DOHH2 (cell line): Measurements from ENCODE around the gene IL4.

Experiments used
- H3F3A ChIP-seq: fragments of 200-600 bp; sonication (generic), shearing (Covaris generic); 2 replicates; pipeline ENCODE4 v1.6.0; 2016; ENCODE audit warnings: antibody characterized with exemption, mild to moderate bottlenecking; ENCODE audit not compliant: control insufficient read depth, insufficient read depth
- H3K27ac ChIP-seq: fragments of 200-600 bp; sonication (generic); 2 replicates; pipeline ENCODE4 v1.5.1; 2014; ENCODE audit warnings: low read depth, mild to moderate bottlenecking, low read length, moderate library complexity
- H3K27me3 ChIP-seq: fragments of 200-600 bp; sonication (generic); 2 replicates; pipeline ENCODE4 v1.6.1; 2014; ENCODE audit warnings: mild to moderate bottlenecking, low read length, mixed read lengths; ENCODE audit not compliant: control insufficient read depth
- H3K36me3 ChIP-seq: fragments of 200-600 bp; sonication (generic); 2 replicates; pipeline ENCODE4 v1.6.1; 2014; ENCODE audit warnings: mild to moderate bottlenecking, low read length, moderate library complexity, mixed read lengths; ENCODE audit not compliant: control insufficient read depth
- H3K4me1 ChIP-seq: fragments of 200-600 bp; sonication (generic); 2 replicates; pipeline ENCODE4 v1.6.1; 2014; ENCODE audit warnings: mild to moderate bottlenecking, low read length, mixed read lengths; ENCODE audit not compliant: control insufficient read depth
- H3K4me2 ChIP-seq: fragments of 200-600 bp; sonication (generic); 2 replicates; pipeline ENCODE4 v1.6.0; 2014; ENCODE audit warnings: mild to moderate bottlenecking, low read length, moderate library complexity
- H3K4me3 ChIP-seq: fragments of 200-600 bp; sonication (generic); 2 replicates; pipeline ENCODE4 v1.5.1; 2014; ENCODE audit warnings: mild to moderate bottlenecking, low read length, mixed read lengths
- H3K79me2 ChIP-seq: fragments of 200-600 bp; sonication (generic); 2 replicates; pipeline ENCODE4 v1.6.1; 2014; ENCODE audit warnings: mild to moderate bottlenecking, low read length, mixed read lengths; ENCODE audit not compliant: control insufficient read depth
- H3K9me2 ChIP-seq: fragments of 200-600 bp; sonication (generic); replicated peaks from 2 replicates; pipeline ENCODE4 v1.6.1; 2014; ENCODE audit warnings: mild to moderate bottlenecking, low read length, mixed read lengths; ENCODE audit not compliant: control insufficient read depth
- H3K9me3 ChIP-seq: fragments of 200-600 bp; sonication (generic); 2 replicates; pipeline ENCODE4 v1.6.1; 2014; ENCODE audit warnings: antibody characterized with exemption, low read length, mixed read lengths; ENCODE audit not compliant: control insufficient read depth, insufficient read depth
- H4K20me1 ChIP-seq: fragments of 200-600 bp; sonication (generic); 2 replicates; pipeline ENCODE4 v1.6.0; 2014; ENCODE audit warnings: low read depth, mild to moderate bottlenecking, antibody characterized with exemption, low read length, moderate library complexity; ENCODE audit not compliant: control insufficient read depth, insufficient read depth
- CTCF ChIP-seq: fragments of 200-600 bp; sonication (generic); IDR thresholded peaks from one replicate; pipeline ENCODE4 v1.5.1; 2014; ENCODE audit warnings: antibody characterized with exemption, mild to moderate bottlenecking, low read depth, low read length; ENCODE audit not compliant: poor library complexity, severe bottlenecking
- EZH2phosphoT487 ChIP-seq: fragments of 200-600 bp; sonication (generic); IDR thresholded peaks from 2 replicates; pipeline ENCODE4 v1.6.1; 2017; ENCODE audit warnings: borderline replicate concordance, mild to moderate bottlenecking, antibody characterized with exemption, low read length, moderate library complexity, mixed read lengths

IL4 gene

DNA sequence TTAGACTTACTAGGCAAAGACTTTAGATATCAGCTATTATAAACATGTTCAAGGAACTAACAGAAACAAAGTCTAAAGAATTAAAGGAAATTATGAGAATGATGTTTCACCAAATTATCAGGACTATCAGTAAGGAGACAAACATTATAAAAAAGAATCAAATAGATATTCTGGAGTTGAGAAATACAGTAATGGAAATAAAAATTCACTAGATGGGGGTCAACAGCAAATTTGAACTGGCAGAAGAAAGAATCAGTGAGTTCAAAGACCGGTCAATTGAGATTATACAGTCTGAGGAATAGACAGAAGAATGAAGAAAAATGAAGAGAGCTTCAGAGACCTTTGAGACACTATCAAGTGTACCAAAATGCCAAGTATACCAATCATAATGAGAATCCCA is 25.4 kb upstream of the IL4 start:
- H3K4me3 ChIP-seq: no peak overlapping the region
- no peaks in the 10 kb centered on the region for H3K9me3 ChIP-seq
- no peaks in the 10 kb centered on the region for H3K9me2 ChIP-seq
- H3K4me1 ChIP-seq: no peaks in the 10 kb centered on the region
- no peak overlapping the region for H3K4me2 ChIP-seq
- 0 out of 2 replicates have a peak, but pooled peaks cover 2% of the 10 kb centered on the region for H3K27me3 ChIP-seq
- no peaks in the 10 kb centered on the region for H4K20me1 ChIP-seq
- peaks cover under 1% of the 10 kb centered on the region for H3K36me3 ChIP-seq
- H3K27ac ChIP-seq: no peak overlapping the region
- no peaks in the 10 kb centered on the region for H3F3A ChIP-seq
- no peaks in the 10 kb centered on the region for H3K79me2 ChIP-seq
- TF ChIP-seq EZH2phosphoT487: no peak
- TF ChIP-seq CTCF: no peak

DNA sequence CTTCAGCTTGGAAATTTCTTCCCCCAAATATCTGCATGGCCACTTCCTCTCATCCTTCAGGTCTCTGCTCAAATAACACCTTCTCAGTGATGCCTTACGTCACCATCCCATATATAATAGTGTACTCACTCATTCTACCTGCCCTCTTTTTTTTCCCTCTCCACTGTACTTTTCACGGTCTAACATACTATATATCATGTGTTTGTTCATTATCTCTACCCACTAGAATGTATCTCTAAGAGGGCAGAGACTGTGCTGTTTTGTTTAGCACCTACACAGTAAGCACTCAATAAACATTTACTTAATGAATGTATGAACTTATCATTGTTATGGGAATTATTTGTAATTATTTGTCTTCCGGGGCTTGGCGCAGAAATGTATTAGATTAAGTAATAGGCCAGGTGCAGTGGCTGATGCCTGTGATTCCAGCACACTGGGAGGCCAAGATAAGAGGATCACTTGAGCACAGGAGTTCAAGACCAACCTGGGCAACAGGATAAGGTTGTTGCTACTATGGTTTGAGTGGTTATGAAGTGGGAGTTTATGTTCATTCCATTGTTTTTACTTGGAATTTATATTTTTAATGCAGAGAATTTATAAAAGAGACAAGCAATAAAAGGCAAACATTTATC is 21.8 kb upstream of the IL4 start:
- Histone ChIP-seq H4K20me1 (no peaks in the 10 kb centered on the region), H3K9me3 (no peaks in the 10 kb centered on the region), H3K27me3 (peaks cover 7% of the 10 kb centered on the region; the same call in 1 of the 2 replicates), H3F3A (no peaks in the 10 kb centered on the region), H3K9me2 (no peaks in the 10 kb centered on the region), H3K4me2 (no peak overlapping the region), H3K27ac (no peak overlapping the region), H3K4me3 (no peak overlapping the region), H3K79me2 (no peaks in the 10 kb centered on the region), H3K4me1 (no peaks in the 10 kb centered on the region), H3K36me3 (no peaks in the 10 kb centered on the region)
- TF ChIP-seq CTCF (no peak), EZH2phosphoT487 (no peak)

GRCh38 chr5:132653716-132654115 is 20.1 kb upstream of the IL4 start:
- H3K4me3 ChIP-seq: no peak overlapping the region
- no peaks in the 10 kb centered on the region for H3F3A ChIP-seq
- no peaks in the 10 kb centered on the region for H4K20me1 ChIP-seq
- H3K4me1 ChIP-seq: no peaks in the 10 kb centered on the region
- TF ChIP-seq CTCF (no peak), EZH2phosphoT487 (no peak)
- no peaks in the 10 kb centered on the region for H3K36me3 ChIP-seq
- no peaks in the 10 kb centered on the region for H3K9me2 ChIP-seq
- H3K27me3 ChIP-seq: peaks cover 7% of the 10 kb centered on the region; the same call in 1 of the 2 replicates
- no peak overlapping the region for H3K4me2 ChIP-seq
- H3K27ac ChIP-seq: no peak overlapping the region
- H3K9me3 ChIP-seq: no peaks in the 10 kb centered on the region
- no peaks in the 10 kb centered on the region for H3K79me2 ChIP-seq
